LoVo (cell line): ENCODE results near the gene ZNF891.

Experiments
- DNase-seq: peaks from one replicate; pipeline ENCODE4 v3.0.0-alpha.2; 2016; ENCODE audit warnings: low spot score

The ZNF891 gene

GRCh38 chr12:133061954-133062353, 68.1 kb downstream of the ZNF891 start:
- no peak for DNase-seq

GRCh38 chr12:133058203-133059113, 71.6 kb downstream of the ZNF891 start:
- no peak for DNase-seq

GRCh38 chr12:133057446-133057845, 72.6 kb downstream of the ZNF891 start:
- DNase-seq = no peak
